Muscle of leg (tissue), 11 donors: ENCODE results near the gene CDK5R1. TPM values are rescaled to one million over a fixed set of nuclear protein-coding genes. Genes with fewer than 3 reads are reported as not detected.

Source experiments
- DNase-seq: peaks from one replicate; pipeline ENCODE4 v3.0.0; 2013
- H3K27ac ChIP-seq: one replicate; pipeline ENCODE4 v1.5.1; 2013; ENCODE audit warnings: mild to moderate bottlenecking, low read length, control low read depth
- H3K27me3 ChIP-seq: one replicate; pipeline ENCODE4 v1.6.1; 2013; ENCODE audit warnings: low read length; ENCODE audit not compliant: control insufficient read depth, insufficient read depth
- H3K36me3 ChIP-seq: one replicate; pipeline ENCODE4 v1.6.1; 2013; ENCODE audit warnings: low read length; ENCODE audit not compliant: control insufficient read depth, insufficient read depth
- H3K4me1 ChIP-seq: one replicate; pipeline ENCODE4 v1.6.1; 2013; ENCODE audit warnings: low read length; ENCODE audit not compliant: control insufficient read depth, insufficient read depth
- H3K4me3 ChIP-seq: one replicate; pipeline ENCODE4 v1.5.1; 2013; ENCODE audit warnings: low read length, control low read depth
- H3K9me3 ChIP-seq: replicated peaks from 2 replicates; pipeline ENCODE4 v1.6.1; 2013; ENCODE audit warnings: low read depth, low read length; ENCODE audit not compliant: control insufficient read depth
- WGBS: methylation state at CpG from one replicate; pipeline ENCODE4 v1.1.5; 2013; ENCODE audit warnings: missing lambda C conversion rate; ENCODE audit not compliant: insufficient coverage; 5-methylcytosine and 5-hydroxymethylcytosine counted together
- polyA plus RNA-seq, 8 donors: library from polyadenylated mRNA; unstranded; fragments of 120-200 nt; gene quantifications; one replicate each; pipeline versions ENCODE4 v1.2.1 to v1.2.3, GENCODE V29; 2013; ENCODE audit warnings: inconsistent platforms in 1 of 8, low replicate concordance in 1 of 8; ENCODE audit not compliant: insufficient read length in 8 of 8, insufficient read depth in 1 of 8
- total RNA-seq: library from RNA; stranded (reverse); fragments of 120-200 nt; gene quantifications from one replicate; pipeline ENCODE4 v1.2.4, GENCODE V29; 2013

The CDK5R1 gene
- total and polyA plus RNA-seq, 9 donors: 4.4 to 11.4 (median 9.4) TPM

- H3K9me3 ChIP-seq: no peaks in the 10 kb centered on the region
- no peaks in the 10 kb centered on the region for H3K27me3 ChIP-seq
- DNase-seq: no peak
- peak overlapping the region; percentile 77 for H3K27ac ChIP-seq
- H3K4me1 ChIP-seq: peaks cover 43% of the 10 kb centered on the region
- H3K36me3 ChIP-seq: peaks cover 50% of the 10 kb centered on the region
- 66% methylated on average over 2 of the region's 4 CpGs for WGBS
- no peak overlapping the region for H3K4me3 ChIP-seq
Observed at GRCh38 chr17:32484041-32484461, 2.7 kb upstream of the CDK5R1 start.

DNA sequence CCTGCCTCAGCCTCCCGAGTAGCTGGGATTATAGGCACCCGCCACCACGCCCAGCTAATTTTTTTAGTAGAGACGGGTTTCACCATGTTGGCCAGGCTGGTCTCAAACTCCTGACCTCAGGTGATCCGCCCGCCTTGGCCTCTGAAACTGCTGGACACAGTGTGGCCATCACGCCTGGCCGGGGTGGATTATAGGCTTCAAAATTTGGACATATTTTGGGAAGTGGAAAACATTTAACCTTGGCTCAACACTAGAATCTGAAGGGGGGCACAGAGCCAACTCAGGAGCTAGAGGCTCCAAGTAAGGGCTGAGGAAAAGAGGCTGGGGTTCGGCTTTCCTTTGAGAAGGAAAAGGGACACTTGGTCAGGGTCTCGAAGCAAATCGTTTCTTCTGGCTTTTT lies 2.2 kb upstream of the CDK5R1 start:
- Histone ChIP-seq H3K27me3 (no peaks in the 10 kb centered on the region), H3K4me3 (no peak overlapping the region), H3K9me3 (no peaks in the 10 kb centered on the region), H3K36me3 (peaks cover 50% of the 10 kb centered on the region), H3K4me1 (peaks cover 49% of the 10 kb centered on the region), H3K27ac (no peak overlapping the region)
- peak; percentile 52 for DNase-seq
- WGBS: 81% methylated on average over 5 of the region's 11 CpGs

- Histone ChIP-seq H3K9me3 (no peaks in the 10 kb centered on the region), H3K4me3 (peak overlapping the region; percentile 40), H3K27me3 (no peaks in the 10 kb centered on the region), H3K4me1 (peaks cover 55% of the 10 kb centered on the region), H3K27ac (peak overlapping the region; percentile 92), H3K36me3 (peaks cover 45% of the 10 kb centered on the region)
- no peak for DNase-seq
- 24% methylated on average over 2 of the region's 12 CpGs for WGBS
Observed at GRCh38 chr17:32485261-32486110, 1.3 kb upstream of the CDK5R1 start.

- DNase-seq: peak; percentile 89
- peaks cover 55% of the 10 kb centered on the region for H3K4me1 ChIP-seq
- H3K36me3 ChIP-seq: peaks cover 38% of the 10 kb centered on the region
- peak overlapping the region; percentile 40 for H3K4me3 ChIP-seq
- WGBS: 3% methylated on average over 71 of the region's 72 CpGs
- H3K9me3 ChIP-seq: no peaks in the 10 kb centered on the region
- H3K27me3 ChIP-seq: no peaks in the 10 kb centered on the region
- peak overlapping the region; percentile 92 for H3K27ac ChIP-seq
Observed at GRCh38 chr17:32486111-32486700, 587 bp upstream of the CDK5R1 start.

GRCh38 chr17:32487473-32488176 lies 832 bp downstream of the CDK5R1 start:
- H3K9me3 ChIP-seq: no peaks in the 10 kb centered on the region
- H3K4me1 ChIP-seq: peaks cover 56% of the 10 kb centered on the region
- DNase-seq: no peak
- peaks cover 26% of the 10 kb centered on the region for H3K36me3 ChIP-seq
- no peak overlapping the region for H3K27ac ChIP-seq
- 23% methylated on average over 59 of the region's 59 CpGs for WGBS
- no peaks in the 10 kb centered on the region for H3K27me3 ChIP-seq
- H3K4me3 ChIP-seq: peak overlapping the region; percentile 41

- H3K27ac ChIP-seq: no peak overlapping the region
- H3K4me3 ChIP-seq: peak overlapping the region; percentile 41
- H3K27me3 ChIP-seq: no peaks in the 10 kb centered on the region
- DNase-seq: no peak
- WGBS: 81% methylated on average over 10 of the region's 16 CpGs
- peaks cover 57% of the 10 kb centered on the region for H3K4me1 ChIP-seq
- no peaks in the 10 kb centered on the region for H3K9me3 ChIP-seq
- H3K36me3 ChIP-seq: peaks cover 23% of the 10 kb centered on the region
Observed at GRCh38 chr17:32488177-32488542, 1.4 kb downstream of the CDK5R1 start.

DNA sequence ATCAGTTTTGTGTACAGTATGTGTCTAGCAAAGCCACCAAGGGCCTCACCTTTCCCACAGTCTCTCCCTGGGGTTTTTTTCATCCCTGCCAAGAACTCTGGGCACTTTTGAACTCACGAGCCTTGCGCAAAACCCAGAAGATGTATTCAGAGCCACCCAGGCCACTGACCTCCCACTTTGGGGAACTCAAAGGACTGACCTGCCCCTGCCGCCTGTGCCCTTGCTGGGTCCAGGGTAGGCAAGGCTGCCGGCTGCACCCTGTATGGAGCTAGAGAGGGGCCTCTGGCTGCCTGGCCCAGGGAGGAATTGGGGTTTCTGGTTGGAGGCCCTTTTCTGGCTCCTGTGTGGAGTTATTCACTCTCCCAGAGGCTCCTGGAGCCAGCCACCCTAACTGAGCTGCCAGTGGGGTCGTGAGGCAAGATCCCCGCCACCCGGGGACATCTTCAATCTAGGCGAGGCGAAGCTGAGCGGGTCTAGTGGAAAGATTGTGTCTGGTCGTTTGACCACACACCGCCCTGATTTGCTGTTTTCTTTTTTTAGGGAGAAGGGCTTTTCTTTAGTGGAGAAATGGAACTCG lies 1.9 kb downstream of the CDK5R1 start:
- no peak overlapping the region for H3K4me3 ChIP-seq
- 84% methylated on average over 9 of the region's 13 CpGs for WGBS
- no peak overlapping the region for H3K27ac ChIP-seq
- peaks cover 23% of the 10 kb centered on the region for H3K36me3 ChIP-seq
- DNase-seq: no peak
- no peaks in the 10 kb centered on the region for H3K9me3 ChIP-seq
- peaks cover 57% of the 10 kb centered on the region for H3K4me1 ChIP-seq
- no peaks in the 10 kb centered on the region for H3K27me3 ChIP-seq

GRCh38 chr17:32489320-32490100 lies 2.7 kb downstream of the CDK5R1 start:
- Histone ChIP-seq H3K27me3 (no peaks in the 10 kb centered on the region), H3K27ac (no peak overlapping the region), H3K9me3 (no peaks in the 10 kb centered on the region), H3K36me3 (peaks cover 23% of the 10 kb centered on the region), H3K4me1 (peaks cover 59% of the 10 kb centered on the region), H3K4me3 (no peak overlapping the region)
- WGBS: 71% methylated on average over 2 of the region's 10 CpGs
- DNase-seq: no peak

DNA sequence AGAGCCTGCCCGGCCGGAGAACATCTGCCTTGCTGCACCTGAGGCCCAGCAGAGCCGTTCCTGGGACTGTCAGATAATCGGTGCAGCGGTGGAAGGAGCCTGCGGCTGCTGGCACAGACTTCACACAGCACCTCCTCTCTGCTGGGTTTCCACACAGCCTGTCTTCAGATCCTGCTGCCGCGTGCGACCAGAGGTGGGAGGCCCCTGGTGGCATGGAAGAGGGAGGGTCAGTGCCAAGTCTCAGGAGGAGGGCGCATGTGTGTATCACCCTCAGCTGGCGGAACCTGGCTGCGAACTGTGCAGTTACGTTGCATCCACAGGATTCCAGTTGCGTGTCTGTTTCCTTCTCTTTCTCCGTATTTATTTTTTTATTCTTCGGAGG lies 3.3 kb downstream of the CDK5R1 start:
- Histone ChIP-seq H3K9me3 (no peaks in the 10 kb centered on the region), H3K4me1 (peaks cover 62% of the 10 kb centered on the region), H3K27ac (no peak overlapping the region), H3K27me3 (no peaks in the 10 kb centered on the region), H3K4me3 (no peak overlapping the region), H3K36me3 (peaks cover 23% of the 10 kb centered on the region)
- WGBS: 35% methylated on average over 9 of the region's 16 CpGs
- DNase-seq: no peak
